Neural progenitor cell (in vitro differentiated cells): ENCODE measurements around the gene IQCE.

ENCODE experiments used
- EZH2 ChIP-seq: fragments of 200-600 bp; sonication (generic); IDR thresholded peaks from 2 replicates; pipeline ENCODE4 v1.6.1; 2017; ENCODE audit warnings: antibody characterized with exemption, mild to moderate bottlenecking, moderate library complexity
- TF ChIP-seq, protein P1 (sequence below): fragments of 200-600 bp; sonication (generic); IDR thresholded peaks from 2 replicates; pipeline ENCODE4 v1.5.1; 2017; ENCODE audit warnings: antibody characterized with exemption, mild to moderate bottlenecking

- TF ChIP-seq, protein P1, sequence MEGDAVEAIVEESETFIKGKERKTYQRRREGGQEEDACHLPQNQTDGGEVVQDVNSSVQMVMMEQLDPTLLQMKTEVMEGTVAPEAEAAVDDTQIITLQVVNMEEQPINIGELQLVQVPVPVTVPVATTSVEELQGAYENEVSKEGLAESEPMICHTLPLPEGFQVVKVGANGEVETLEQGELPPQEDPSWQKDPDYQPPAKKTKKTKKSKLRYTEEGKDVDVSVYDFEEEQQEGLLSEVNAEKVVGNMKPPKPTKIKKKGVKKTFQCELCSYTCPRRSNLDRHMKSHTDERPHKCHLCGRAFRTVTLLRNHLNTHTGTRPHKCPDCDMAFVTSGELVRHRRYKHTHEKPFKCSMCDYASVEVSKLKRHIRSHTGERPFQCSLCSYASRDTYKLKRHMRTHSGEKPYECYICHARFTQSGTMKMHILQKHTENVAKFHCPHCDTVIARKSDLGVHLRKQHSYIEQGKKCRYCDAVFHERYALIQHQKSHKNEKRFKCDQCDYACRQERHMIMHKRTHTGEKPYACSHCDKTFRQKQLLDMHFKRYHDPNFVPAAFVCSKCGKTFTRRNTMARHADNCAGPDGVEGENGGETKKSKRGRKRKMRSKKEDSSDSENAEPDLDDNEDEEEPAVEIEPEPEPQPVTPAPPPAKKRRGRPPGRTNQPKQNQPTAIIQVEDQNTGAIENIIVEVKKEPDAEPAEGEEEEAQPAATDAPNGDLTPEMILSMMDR: no peak
- no peak for TF ChIP-seq EZH2
Observed at GRCh38 chr7:2626498-2627117, 67.8 kb downstream of the IQCE start.
